Measurements from ENCODE around the gene SPATA22.
"Not testable (repeated sequence)": the region's sequence is repeated elsewhere in the genome, so short reads cannot be mapped to it uniquely, and the experiment has no call there.

SPATA22 gene

GRCh38 chr17:3501344-3501743 lies 29.7 kb upstream of the SPATA22 start:
- Histone ChIP-seq H3K9ac (ENCODE audit: low read depth, low read length) (no peak overlapping the region), H3K36me3 (ENCODE audit: insufficient read depth, low read length) (no peaks in the 10 kb centered on the region), H3K4me1 (ENCODE audit: insufficient read depth, low read length) (peaks cover 14% of the 10 kb centered on the region; the same call in 1 of the 2 replicates), H3K9me3 (ENCODE audit: control insufficient read depth, insufficient read depth, low read length) (0 out of 2 replicates have a peak, but pooled peaks cover 6% of the 10 kb centered on the region)

GRCh38 chr17:3497101-3497500 lies 25.5 kb upstream of the SPATA22 start:
- 0 out of 2 replicates have a peak, but pooled peaks cover 6% of the 10 kb centered on the region for H3K9me3 ChIP-seq (ENCODE audit: control insufficient read depth, insufficient read depth, low read length)
- no peaks in the 10 kb centered on the region for H3K36me3 ChIP-seq (ENCODE audit: insufficient read depth, low read length)
- H3K9ac ChIP-seq (ENCODE audit: low read depth, low read length), result no peak overlapping the region
- peaks cover 14% of the 10 kb centered on the region; the same call in 1 of the 2 replicates for H3K4me1 ChIP-seq (ENCODE audit: insufficient read depth, low read length)

- Histone ChIP-seq H3K9me3 (ENCODE audit: control insufficient read depth, insufficient read depth, low read length) (no peaks in the 10 kb centered on the region), H3K36me3 (ENCODE audit: insufficient read depth, low read length) (no peaks in the 10 kb centered on the region), H3K4me1 (ENCODE audit: insufficient read depth, low read length) (peaks cover 29% of the 10 kb centered on the region; the same call in 1 of the 2 replicates), H3K9ac (ENCODE audit: low read depth, low read length) (no peak overlapping the region)
These were observed 14.0 kb upstream of the SPATA22 start for GRCh38 chr17:3485481-3486068.

GRCh38 chr17:3482852-3483251 lies 11.2 kb upstream of the SPATA22 start:
- H3K4me1 ChIP-seq (ENCODE audit: insufficient read depth, low read length), result peaks cover 23% of the 10 kb centered on the region; the same call in 1 of the 2 replicates
- no peaks in the 10 kb centered on the region for H3K9me3 ChIP-seq (ENCODE audit: control insufficient read depth, insufficient read depth, low read length)
- no peaks in the 10 kb centered on the region for H3K36me3 ChIP-seq (ENCODE audit: insufficient read depth, low read length)
- H3K9ac ChIP-seq (ENCODE audit: low read depth, low read length), result no peak overlapping the region

- H3K4me1 ChIP-seq (ENCODE audit: insufficient read depth, low read length), result peaks cover 30% of the 10 kb centered on the region
- H3K36me3 ChIP-seq (ENCODE audit: insufficient read depth, low read length), result no peaks in the 10 kb centered on the region
- no peak overlapping the region for H3K9ac ChIP-seq (ENCODE audit: low read depth, low read length)
- no peaks in the 10 kb centered on the region for H3K9me3 ChIP-seq (ENCODE audit: control insufficient read depth, insufficient read depth, low read length)
These were observed 8.4 kb upstream of the SPATA22 start for GRCh38 chr17:3479988-3480387.

GRCh38 chr17:3475812-3476610 lies 4.4 kb upstream of the SPATA22 start, which contains the start of gene ASPA:
Gene ASPA, plus strand, starts transcription at chr17:3475997. Its CDS starts 163 bp downstream, at chr17:3476160.
- Histone ChIP-seq H3K4me1 (ENCODE audit: insufficient read depth, low read length) (peaks cover 11% of the 10 kb centered on the region), H3K36me3 (ENCODE audit: insufficient read depth, low read length) (no peaks in the 10 kb centered on the region), H3K9ac (ENCODE audit: low read depth, low read length) (no peak within 1 kb of the TSS), H3K9me3 (ENCODE audit: control insufficient read depth, insufficient read depth, low read length) (no peaks in the 10 kb centered on the region)

GRCh38 chr17:3475251-3475685 lies 3.6 kb upstream of the SPATA22 start:
- Histone ChIP-seq H3K9me3 (ENCODE audit: control insufficient read depth, insufficient read depth, low read length) (no peaks in the 10 kb centered on the region), H3K36me3 (ENCODE audit: insufficient read depth, low read length) (no peaks in the 10 kb centered on the region), H3K9ac (ENCODE audit: low read depth, low read length) (no peak overlapping the region), H3K4me1 (ENCODE audit: insufficient read depth, low read length) (peaks cover 11% of the 10 kb centered on the region)

- no peaks in the 10 kb centered on the region for H3K36me3 ChIP-seq (ENCODE audit: insufficient read depth, low read length)
- H3K4me1 ChIP-seq (ENCODE audit: insufficient read depth, low read length), result peaks cover 11% of the 10 kb centered on the region
- no peaks in the 10 kb centered on the region for H3K9me3 ChIP-seq (ENCODE audit: control insufficient read depth, insufficient read depth, low read length)
- no peak overlapping the region for H3K9ac ChIP-seq (ENCODE audit: low read depth, low read length)
These were observed 2.6 kb upstream of the SPATA22 start for GRCh38 chr17:3474212-3474611.

- Histone ChIP-seq H3K4me1 (ENCODE audit: insufficient read depth, low read length) (peaks cover 11% of the 10 kb centered on the region), H3K9ac (ENCODE audit: low read depth, low read length) (no peak overlapping the region), H3K9me3 (ENCODE audit: control insufficient read depth, insufficient read depth, low read length) (no peaks in the 10 kb centered on the region), H3K36me3 (ENCODE audit: insufficient read depth, low read length) (no peaks in the 10 kb centered on the region)
These were observed 518 bp upstream of the SPATA22 start for GRCh38 chr17:3472137-3472536.

GRCh38 chr17:3469529-3469928 lies 2.1 kb downstream of the SPATA22 start:
- H3K9ac ChIP-seq (ENCODE audit: low read depth, low read length), result no peak overlapping the region
- H3K9me3 ChIP-seq (ENCODE audit: control insufficient read depth, insufficient read depth, low read length), result no peaks in the 10 kb centered on the region
- no peaks in the 10 kb centered on the region for H3K4me1 ChIP-seq (ENCODE audit: insufficient read depth, low read length)
- H3K36me3 ChIP-seq (ENCODE audit: insufficient read depth, low read length), result no peaks in the 10 kb centered on the region

GRCh38 chr17:3466355-3466754 lies 5.3 kb downstream of the SPATA22 start:
- not testable (repeated sequence) for H3K4me1 ChIP-seq (ENCODE audit: insufficient read depth, low read length); H3K9me3 ChIP-seq (ENCODE audit: control insufficient read depth, insufficient read depth, low read length); H3K9ac ChIP-seq (ENCODE audit: low read depth, low read length); H3K36me3 ChIP-seq (ENCODE audit: insufficient read depth, low read length)

- H3K36me3 ChIP-seq (ENCODE audit: insufficient read depth, low read length), result no peaks in the 10 kb centered on the region
- no peaks in the 10 kb centered on the region for H3K9me3 ChIP-seq (ENCODE audit: control insufficient read depth, insufficient read depth, low read length)
- H3K4me1 ChIP-seq (ENCODE audit: insufficient read depth, low read length), result no peaks in the 10 kb centered on the region
- H3K9ac ChIP-seq (ENCODE audit: low read depth, low read length), result no peak overlapping the region
These were observed 23.5 kb downstream of the SPATA22 start for GRCh38 chr17:3448059-3448665.

- H3K9me3 ChIP-seq (ENCODE audit: control insufficient read depth, insufficient read depth, low read length), result no peaks in the 10 kb centered on the region
- H3K36me3 ChIP-seq (ENCODE audit: insufficient read depth, low read length), result no peaks in the 10 kb centered on the region
- H3K4me1 ChIP-seq (ENCODE audit: insufficient read depth, low read length), result no peaks in the 10 kb centered on the region
- no peak overlapping the region for H3K9ac ChIP-seq (ENCODE audit: low read depth, low read length)
These were observed 24.0 kb downstream of the SPATA22 start for GRCh38 chr17:3447625-3448024.

- Histone ChIP-seq H3K9me3 (ENCODE audit: control insufficient read depth, insufficient read depth, low read length) (no peaks in the 10 kb centered on the region), H3K36me3 (ENCODE audit: insufficient read depth, low read length) (no peaks in the 10 kb centered on the region), H3K9ac (ENCODE audit: low read depth, low read length) (no peak overlapping the region), H3K4me1 (ENCODE audit: insufficient read depth, low read length) (no peaks in the 10 kb centered on the region)
These were observed 31.2 kb downstream of the SPATA22 start for GRCh38 chr17:3440451-3440850.

GRCh38 chr17:3438368-3438767 lies 33.3 kb downstream of the SPATA22 start:
- no peaks in the 10 kb centered on the region for H3K4me1 ChIP-seq (ENCODE audit: insufficient read depth, low read length)
- no peaks in the 10 kb centered on the region for H3K36me3 ChIP-seq (ENCODE audit: insufficient read depth, low read length)
- H3K9ac ChIP-seq (ENCODE audit: low read depth, low read length), result no peak overlapping the region
- H3K9me3 ChIP-seq (ENCODE audit: control insufficient read depth, insufficient read depth, low read length), result no peaks in the 10 kb centered on the region

Data from ES-I3 (cell line).